Astrocyte (in vitro differentiated cells and primary cell): ENCODE measurements around the gene S100B. TPM values are rescaled to one million over a fixed set of nuclear protein-coding genes. Genes with fewer than 3 reads are reported as not detected.

Source experiments
- DNase-seq: peaks from one replicate; pipeline ENCODE4 v3.0.0-alpha.2; 2010; ENCODE audit warnings: low read depth
- FAIRE-seq: peaks from 2 replicates; lab custom pipeline; 2011; peaks lifted over from hg19 to GRCh38; lab: Jason Lieb, UNC
- H2AFZ ChIP-seq: 2 replicates; pipeline ENCODE4 v1.6.0; 2012; ENCODE audit warnings: low read depth, low read length, inconsistent platforms
- H3K27ac ChIP-seq: 2 replicates; pipeline ENCODE4 v1.5.1; 2011; ENCODE audit warnings: low read depth, low read length, inconsistent platforms
- H3K27me3 ChIP-seq: 2 replicates; pipeline ENCODE4 v1.6.0; 2011; ENCODE audit warnings: low read length, inconsistent platforms; ENCODE audit not compliant: insufficient read depth
- H3K36me3 ChIP-seq: 2 replicates; pipeline ENCODE4 v1.5.1; 2011; ENCODE audit warnings: low read length, inconsistent platforms; ENCODE audit not compliant: insufficient read depth
- H3K4me1 ChIP-seq: 2 replicates; pipeline ENCODE4 v1.5.1; 2011; ENCODE audit warnings: low read length, inconsistent platforms; ENCODE audit not compliant: insufficient read depth
- H3K4me2 ChIP-seq: 2 replicates; pipeline ENCODE4 v1.6.0; 2012; ENCODE audit warnings: low read length, inconsistent platforms
- H3K4me3 ChIP-seq: 2 replicates; pipeline ENCODE4 v1.5.1; 2011; ENCODE audit warnings: low read depth, mild to moderate bottlenecking, low read length, inconsistent platforms; ENCODE audit not compliant: insufficient read depth
- H3K79me2 ChIP-seq: 2 replicates; pipeline ENCODE4 v1.6.0; 2012; ENCODE audit warnings: mild to moderate bottlenecking, low read length, inconsistent platforms; ENCODE audit not compliant: insufficient read depth
- H3K9ac ChIP-seq: 2 replicates; pipeline ENCODE4 v1.6.0; 2012; ENCODE audit warnings: mild to moderate bottlenecking, low read length, inconsistent platforms
- H3K9me3 ChIP-seq: 2 replicates; pipeline ENCODE4 v1.5.1; 2012; ENCODE audit warnings: low read depth, mild to moderate bottlenecking, low read length, inconsistent platforms; ENCODE audit not compliant: insufficient read depth
- H4K20me1 ChIP-seq: 2 replicates; pipeline ENCODE4 v1.6.0; 2012; ENCODE audit warnings: low read length, inconsistent platforms; ENCODE audit not compliant: insufficient read depth
- H3K27ac Mint-ChIP-seq: one replicate; pipeline ENCODE4 v1.8.0; 2021; ENCODE audit warnings: mild to moderate bottlenecking, mixed read lengths; ENCODE audit not compliant: unreplicated experiment
- H3K27me3 Mint-ChIP-seq: one replicate; pipeline ENCODE4 v1.8.0; 2021; ENCODE audit warnings: low read depth, mixed read lengths; ENCODE audit not compliant: unreplicated experiment
- H3K36me3 Mint-ChIP-seq: one replicate; pipeline ENCODE4 v1.8.0; 2021; ENCODE audit warnings: low read depth, mixed read lengths; ENCODE audit not compliant: unreplicated experiment
- H3K4me1 Mint-ChIP-seq: one replicate; pipeline ENCODE4 v1.8.0; 2021; ENCODE audit warnings: low read depth, mixed read lengths; ENCODE audit not compliant: unreplicated experiment
- H3K4me3 Mint-ChIP-seq: one replicate; pipeline ENCODE4 v1.8.0; 2021; ENCODE audit warnings: mild to moderate bottlenecking, moderate library complexity, mixed read lengths; ENCODE audit not compliant: unreplicated experiment
- H3K9me3 Mint-ChIP-seq: one replicate; pipeline ENCODE4 v1.8.0; 2021; ENCODE audit warnings: mild to moderate bottlenecking, mixed read lengths; ENCODE audit not compliant: unreplicated experiment
- CTCF ChIP-seq: IDR thresholded peaks from 2 replicates; pipeline ENCODE4 v1.5.1; 2011; ENCODE audit warnings: low read depth, mild to moderate bottlenecking, inconsistent platforms, low read length, moderate library complexity; ENCODE audit not compliant: insufficient read depth
- EZH2 ChIP-seq: IDR thresholded peaks from 2 replicates; pipeline ENCODE4 v1.6.1; 2012; ENCODE audit warnings: mild to moderate bottlenecking, low read length, inconsistent platforms; ENCODE audit not compliant: insufficient read depth
- total RNA-seq: library from RNA; stranded (reverse); gene quantifications from 2 replicates; pipeline ENCODE4 v1.2.1, GENCODE V29; 2021

S100B gene
- total RNA-seq, 1 donor from 2014 or later, result 2.0 TPM

- TF ChIP-seq CTCF (peak; percentile 39), EZH2 (no peak)
- peaks cover 68% of the 10 kb centered on the region for H3K79me2 ChIP-seq
- peaks cover 20% of the 10 kb centered on the region for H3K36me3 ChIP-seq
- Mint-ChIP-seq H3K4me1 (peaks cover 30% of the 10 kb centered on the region), H3K4me3 (peak overlapping the region; percentile 79), H3K27me3 (no peaks in the 10 kb centered on the region), H3K36me3 (peaks cover 21% of the 10 kb centered on the region), H3K27ac (no peak overlapping the region), H3K9me3 (no peaks in the 10 kb centered on the region)
- no peak overlapping the region for H2AFZ ChIP-seq
- no peak overlapping the region for H3K4me3 ChIP-seq
- peaks cover 24% of the 10 kb centered on the region for H3K4me1 ChIP-seq
- no peak overlapping the region for H3K27ac ChIP-seq
- H4K20me1 ChIP-seq, result peaks cover 67% of the 10 kb centered on the region
- H3K9ac ChIP-seq, result no peak overlapping the region
- no peak for DNase-seq
- no peak for FAIRE-seq
- H3K27me3 ChIP-seq, result no peaks in the 10 kb centered on the region
- peak overlapping the region; percentile 77 for H3K4me2 ChIP-seq
- no peaks in the 10 kb centered on the region for H3K9me3 ChIP-seq
Measured at GRCh38 chr21:46639489-46640386, 34.9 kb upstream of the S100B start.

- Histone ChIP-seq H3K79me2 (peaks cover 68% of the 10 kb centered on the region), H3K36me3 (peaks cover 5% of the 10 kb centered on the region), H3K27me3 (no peaks in the 10 kb centered on the region), H3K9ac (no peak overlapping the region), H3K4me2 (peak overlapping the region; percentile 77), H3K27ac (no peak overlapping the region), H3K4me3 (peak overlapping the region; percentile 45), H4K20me1 (peaks cover 59% of the 10 kb centered on the region), H2AFZ (no peak overlapping the region), H3K4me1 (peaks cover 28% of the 10 kb centered on the region), H3K9me3 (no peaks in the 10 kb centered on the region)
- FAIRE-seq (no peak), DNase-seq (no peak)
- Mint-ChIP-seq H3K27ac (peak overlapping the region; percentile 53), H3K4me1 (peaks cover 32% of the 10 kb centered on the region), H3K36me3 (peaks cover 16% of the 10 kb centered on the region), H3K4me3 (peak overlapping the region; percentile 89), H3K9me3 (no peaks in the 10 kb centered on the region), H3K27me3 (no peaks in the 10 kb centered on the region)
- TF ChIP-seq CTCF, result no peak
- no peak for TF ChIP-seq EZH2
Measured at GRCh38 chr21:46637952-46638746, 33.3 kb upstream of the S100B start.
